ENCODE results near the gene FGD4.
A peak's percentile ranks its signal among the peaks of the same experiment; 100 is the strongest.

Gene FGD4

GRCh38 chr12:32443491-32443890 lies 44.1 kb downstream of the FGD4 start:
- TF ChIP-seq NFIC (IDR thresholded peaks at IDR 0.05) (no peak), USF1 (IDR thresholded peaks at IDR 0.05) (no peak), MAX (IDR thresholded peaks at IDR 0.05) (no peak), YY1 (IDR thresholded peaks at IDR 0.05; ENCODE audit: low read depth) (no peak), CEBPB (IDR thresholded peaks at IDR 0.05) (no peak), EGR1 (IDR thresholded peaks at IDR 0.05) (no peak), REST (IDR thresholded peaks at IDR 0.05; ENCODE audit: low read depth) (no peak), ZBTB7A (IDR thresholded peaks at IDR 0.05; ENCODE audit: low read depth) (no peak), FOXM1 (IDR thresholded peaks at IDR 0.05; ENCODE audit: borderline replicate concordance, low read depth) (no peak), EP300 (IDR thresholded peaks at IDR 0.05; ENCODE audit: borderline replicate concordance) (no peak)

GRCh38 chr12:32444895-32445294 lies 45.5 kb downstream of the FGD4 start:
- TF ChIP-seq TCF12 (IDR thresholded peaks at IDR 0.05; ENCODE audit: low read depth), result peak; percentile 81
- TF ChIP-seq CREB1 (IDR thresholded peaks at IDR 0.05; ENCODE audit: low read depth), result no peak
- TF ChIP-seq EGR1 (IDR thresholded peaks at IDR 0.05), result no peak
- no peak for TF ChIP-seq REST (IDR thresholded peaks at IDR 0.05; ENCODE audit: low read depth)
- peak; percentile 97 for TF ChIP-seq NFIC (IDR thresholded peaks at IDR 0.05)
- TF ChIP-seq YY1 (IDR thresholded peaks at IDR 0.05; ENCODE audit: low read depth), result no peak
- TF ChIP-seq TAF1 (IDR thresholded peaks at IDR 0.05; ENCODE audit: low read depth), result no peak
- TF ChIP-seq MAX (IDR thresholded peaks at IDR 0.05), result peak; percentile 68
- peak; percentile 92 for TF ChIP-seq TEAD4 (IDR thresholded peaks at IDR 0.05)
- TF ChIP-seq RAD21 (IDR thresholded peaks at IDR 0.05; ENCODE audit: low read depth), result no peak
- TF ChIP-seq EP300 (IDR thresholded peaks at IDR 0.05; ENCODE audit: borderline replicate concordance), result peak; percentile 61; the same call in 1 of the 2 replicates
- TF ChIP-seq ZBTB7A (IDR thresholded peaks at IDR 0.05; ENCODE audit: low read depth), result no peak
- peak; percentile 38; the same call in 1 of the 2 replicates for TF ChIP-seq FOXM1 (IDR thresholded peaks at IDR 0.05; ENCODE audit: borderline replicate concordance, low read depth)
- TF ChIP-seq CEBPB (IDR thresholded peaks at IDR 0.05), result no peak; the same call in 1 of the 2 replicates
- TF ChIP-seq USF1 (IDR thresholded peaks at IDR 0.05), result no peak

- TF ChIP-seq CEBPB (IDR thresholded peaks at IDR 0.05), result no peak
- TF ChIP-seq CREB1 (IDR thresholded peaks at IDR 0.05; ENCODE audit: low read depth), result no peak
- no peak for TF ChIP-seq ZBTB7A (IDR thresholded peaks at IDR 0.05; ENCODE audit: low read depth)
- TF ChIP-seq TCF12 (IDR thresholded peaks at IDR 0.05; ENCODE audit: low read depth), result no peak
- TF ChIP-seq NFIC (IDR thresholded peaks at IDR 0.05), result no peak
- TF ChIP-seq TAF1 (IDR thresholded peaks at IDR 0.05; ENCODE audit: low read depth), result no peak
- TF ChIP-seq YY1 (IDR thresholded peaks at IDR 0.05; ENCODE audit: low read depth), result no peak
- no peak for TF ChIP-seq REST (IDR thresholded peaks at IDR 0.05; ENCODE audit: low read depth)
- no peak for TF ChIP-seq EGR1 (IDR thresholded peaks at IDR 0.05)
- no peak for TF ChIP-seq EP300 (IDR thresholded peaks at IDR 0.05; ENCODE audit: borderline replicate concordance)
Measured at GRCh38 chr12:32445356-32445755, 46.0 kb downstream of the FGD4 start.

- TF ChIP-seq EGR1 (IDR thresholded peaks at IDR 0.05), result no peak
- no peak for TF ChIP-seq TCF12 (IDR thresholded peaks at IDR 0.05; ENCODE audit: low read depth)
- no peak for TF ChIP-seq CEBPB (IDR thresholded peaks at IDR 0.05)
- no peak for TF ChIP-seq MAX (IDR thresholded peaks at IDR 0.05)
- TF ChIP-seq RAD21 (IDR thresholded peaks at IDR 0.05; ENCODE audit: low read depth), result no peak
- no peak for TF ChIP-seq YY1 (IDR thresholded peaks at IDR 0.05; ENCODE audit: low read depth)
- no peak for TF ChIP-seq ZBTB7A (IDR thresholded peaks at IDR 0.05; ENCODE audit: low read depth)
- no peak for TF ChIP-seq CREB1 (IDR thresholded peaks at IDR 0.05; ENCODE audit: low read depth)
- TF ChIP-seq FOXM1 (IDR thresholded peaks at IDR 0.05; ENCODE audit: borderline replicate concordance, low read depth), result no peak
- no peak for TF ChIP-seq NFIC (IDR thresholded peaks at IDR 0.05)
- TF ChIP-seq TEAD4 (IDR thresholded peaks at IDR 0.05), result no peak
- no peak for TF ChIP-seq TAF1 (IDR thresholded peaks at IDR 0.05; ENCODE audit: low read depth)
- no peak for TF ChIP-seq USF1 (IDR thresholded peaks at IDR 0.05)
- no peak for TF ChIP-seq REST (IDR thresholded peaks at IDR 0.05; ENCODE audit: low read depth)
- TF ChIP-seq EP300 (IDR thresholded peaks at IDR 0.05; ENCODE audit: borderline replicate concordance), result no peak
Measured at GRCh38 chr12:32446316-32447119, 47.2 kb downstream of the FGD4 start.
